LNCaP clone FGC (cell line): Measurements from ENCODE around the gene SSC5D.
A peak's percentile ranks its signal among the peaks of the same experiment; 100 is the strongest.

ENCODE experiments used
- DNase-seq: peaks from one replicate; pipeline ENCODE4 v3.0.0-alpha.2; 2011; ENCODE audit warnings: low read depth
- H3K4me3 ChIP-seq: 2 replicates; pipeline ENCODE4 v1.5.1; 2011; ENCODE audit warnings: mild to moderate bottlenecking, low read depth, low read length, control low read depth
- CTCF ChIP-seq: IDR thresholded peaks from 2 replicates; pipeline ENCODE4 v1.5.1; 2012; ENCODE audit warnings: mild to moderate bottlenecking; ENCODE audit not compliant: control insufficient read depth, insufficient read depth; ENCODE audit errors: extremely low read depth

Gene SSC5D

GRCh38 chr19:55489711-55490477 lies 1.7 kb downstream of the SSC5D start:
- no peak for DNase-seq
- H3K4me3 ChIP-seq = no peak overlapping the region
- no peak for TF ChIP-seq CTCF

DNA sequence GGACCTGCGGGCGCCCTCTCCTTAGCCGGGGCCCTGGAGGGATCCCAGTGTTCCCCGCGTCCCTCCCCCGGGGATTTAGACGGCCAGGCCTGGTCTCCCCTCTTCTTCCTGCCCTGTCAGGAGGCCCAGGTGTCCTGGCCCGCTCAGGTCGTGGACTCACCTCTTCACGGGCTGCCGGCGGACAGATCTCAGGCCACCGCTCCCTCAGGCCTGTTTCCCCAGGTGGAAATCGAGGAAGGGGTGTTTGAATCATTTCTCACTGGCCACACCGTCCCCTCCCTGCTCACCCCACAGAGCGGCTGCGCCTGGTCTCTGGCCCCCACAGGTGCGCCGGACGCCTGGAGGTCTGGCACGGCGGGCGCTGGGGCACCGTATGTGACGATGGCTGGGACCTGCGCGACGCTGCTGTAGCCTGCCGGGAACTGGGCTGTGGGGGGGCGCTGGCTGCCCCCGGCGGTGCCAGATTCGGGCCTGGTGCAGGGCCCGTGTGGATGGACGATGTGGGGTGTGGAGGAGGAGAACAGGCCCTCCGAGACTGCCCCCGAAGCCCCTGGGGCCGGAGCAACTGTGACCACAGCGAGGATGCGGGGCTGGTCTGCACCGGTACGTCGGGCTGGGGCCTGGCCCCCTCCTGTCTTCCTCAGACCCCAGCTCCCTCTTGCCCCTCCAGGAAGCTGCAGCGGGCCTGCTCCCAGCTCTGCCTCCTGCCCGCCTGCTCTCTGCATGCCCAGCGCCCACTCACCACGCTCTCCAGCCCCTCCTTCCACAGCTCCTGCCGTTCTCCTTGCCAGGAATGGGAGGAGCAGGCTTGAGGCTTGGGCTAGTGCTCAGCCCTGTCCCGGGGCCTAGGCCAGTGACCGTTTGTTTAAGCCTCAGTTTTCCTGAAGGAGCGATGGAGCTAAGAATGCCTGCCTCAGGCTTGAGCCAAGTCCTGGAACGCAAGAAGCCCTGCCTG lies 2.5 kb downstream of the SSC5D start:
- DNase-seq = no peak
- no peak overlapping the region for H3K4me3 ChIP-seq
- no peak for TF ChIP-seq CTCF

GRCh38 chr19:55491546-55492360 lies 3.5 kb downstream of the SSC5D start:
- DNase-seq = no peak
- TF ChIP-seq CTCF = no peak

DNA sequence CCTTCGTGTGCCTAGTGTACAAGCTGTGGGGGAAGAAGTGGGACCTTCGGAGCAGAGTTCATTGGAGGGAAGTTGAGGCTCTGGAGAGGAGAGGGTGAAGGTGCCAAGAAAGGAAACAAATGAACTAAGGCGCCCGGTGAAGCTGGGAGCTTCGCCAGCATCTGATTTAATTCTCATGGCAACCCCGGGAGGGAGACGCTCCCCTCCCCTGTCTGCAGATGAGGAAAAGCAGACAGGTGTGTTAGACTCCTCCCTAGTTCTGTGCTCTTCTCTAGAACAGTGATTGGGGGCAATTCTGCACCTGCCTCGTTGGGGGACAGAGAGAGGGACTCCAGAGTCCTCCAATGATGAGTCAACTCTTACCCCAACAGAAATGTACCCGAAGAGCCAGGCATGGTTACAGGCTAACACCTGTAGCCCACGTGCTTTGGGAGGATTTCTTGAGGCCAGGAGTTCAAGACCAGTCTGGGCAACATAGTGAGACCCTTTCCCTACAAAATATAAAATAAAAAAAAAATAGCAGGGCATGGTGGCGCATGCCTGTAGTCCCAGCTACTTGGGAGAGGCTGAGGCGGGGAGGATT lies 4.2 kb downstream of the SSC5D start:
- DNase-seq = peak; percentile 30
- TF ChIP-seq CTCF = no peak
- no peak overlapping the region for H3K4me3 ChIP-seq

More at GRCh38 chr19:55491546-55492360, 3.5 kb downstream of the SSC5D start:
- H3K4me3 ChIP-seq = no peak overlapping the region

- no peak overlapping the region for H3K4me3 ChIP-seq
- no peak for DNase-seq
- TF ChIP-seq CTCF = no peak
These were observed 4.9 kb downstream of the SSC5D start for GRCh38 chr19:55493052-55493644.
